Coronary artery (tissue), 2 donors: Measurements from ENCODE around the gene TMEM238.

Source experiments
- DNase-seq: peaks from one replicate; pipeline ENCODE4 v3.0.0-alpha.2; 2017; ENCODE audit warnings: low spot score
- H3K27ac ChIP-seq, 2 donors: fragments of 200-600 bp; sonication (generic); one replicate each; pipeline ENCODE4 v1.5.1; 2016 to 2019
- H3K4me3 ChIP-seq: fragments of 200-600 bp; sonication (generic); 2 replicates; pipeline ENCODE4 v1.5.1; 2016; ENCODE audit warnings: mild to moderate bottlenecking, moderate library complexity
- TF ChIP-seq, protein P1 (sequence below): fragments of 200-600 bp; sonication (generic); IDR thresholded peaks from one replicate; pipeline ENCODE4 v1.5.1; 2019; ENCODE audit warnings: antibody characterized with exemption

The TMEM238 gene

DNA sequence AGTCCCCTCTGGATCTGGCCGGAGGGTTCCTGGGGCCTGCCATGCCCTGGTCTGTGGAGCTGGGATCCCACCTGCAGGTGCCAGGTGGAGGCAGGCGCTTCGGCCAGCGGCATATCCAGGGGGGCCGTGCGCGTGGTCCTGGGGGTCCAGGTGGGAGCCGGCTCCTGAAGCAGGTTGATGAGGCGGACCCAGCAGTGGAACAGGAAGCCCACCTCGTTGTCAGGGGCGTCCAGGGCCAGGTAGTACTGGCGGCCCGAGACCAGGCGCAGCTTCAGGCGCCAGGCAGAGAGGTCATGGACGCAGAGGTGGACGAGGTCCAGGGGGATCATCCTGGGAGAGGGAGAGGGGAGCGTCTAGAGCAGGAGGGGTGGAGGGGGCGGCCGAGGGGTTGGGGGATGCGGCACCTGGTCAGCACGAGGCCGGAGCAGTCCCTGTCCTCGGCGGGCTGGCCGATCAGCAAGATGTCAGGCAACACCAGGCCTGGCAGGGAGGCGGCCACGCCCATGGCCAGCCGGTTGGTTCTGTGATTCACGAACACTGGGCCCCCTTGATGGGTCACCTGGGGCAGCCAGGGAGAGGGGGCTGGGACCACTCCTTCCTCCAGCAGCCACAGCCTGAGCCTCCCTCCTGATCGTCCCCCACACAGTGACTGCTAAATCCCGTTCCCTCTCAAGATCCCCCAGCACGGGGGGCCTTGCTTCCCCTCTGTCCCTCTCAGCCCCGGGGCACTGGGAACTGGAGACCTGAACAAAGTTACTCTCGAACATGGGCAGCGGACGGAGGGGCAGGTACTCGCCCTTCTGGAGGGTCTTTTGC is 21.7 kb downstream of the TMEM238 start:
- H3K4me3 ChIP-seq, result no peak overlapping the region

DNA sequence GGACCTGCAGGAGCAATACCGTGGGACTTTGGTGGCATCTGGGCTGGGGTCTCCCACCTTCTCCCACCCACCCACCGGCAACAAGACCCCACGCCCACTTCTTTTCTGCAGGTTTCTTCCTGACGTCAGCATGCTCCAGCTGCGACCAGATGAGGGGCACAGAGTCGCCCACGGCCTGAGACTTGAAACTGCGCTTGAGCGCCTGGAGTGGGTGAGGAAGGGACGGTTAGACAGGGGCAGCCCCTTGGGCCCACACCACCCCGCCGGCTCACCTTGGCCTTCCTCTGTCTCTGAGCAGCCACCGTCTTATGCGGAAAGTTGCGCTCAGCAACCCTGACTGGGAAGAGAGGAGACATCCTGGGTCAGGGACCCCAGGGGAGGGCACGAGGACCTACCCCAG is 23.2 kb downstream of the TMEM238 start:
- Histone ChIP-seq H3K27ac (no peak overlapping the region), H3K4me3 (no peak overlapping the region)
- TF ChIP-seq, protein P1, sequence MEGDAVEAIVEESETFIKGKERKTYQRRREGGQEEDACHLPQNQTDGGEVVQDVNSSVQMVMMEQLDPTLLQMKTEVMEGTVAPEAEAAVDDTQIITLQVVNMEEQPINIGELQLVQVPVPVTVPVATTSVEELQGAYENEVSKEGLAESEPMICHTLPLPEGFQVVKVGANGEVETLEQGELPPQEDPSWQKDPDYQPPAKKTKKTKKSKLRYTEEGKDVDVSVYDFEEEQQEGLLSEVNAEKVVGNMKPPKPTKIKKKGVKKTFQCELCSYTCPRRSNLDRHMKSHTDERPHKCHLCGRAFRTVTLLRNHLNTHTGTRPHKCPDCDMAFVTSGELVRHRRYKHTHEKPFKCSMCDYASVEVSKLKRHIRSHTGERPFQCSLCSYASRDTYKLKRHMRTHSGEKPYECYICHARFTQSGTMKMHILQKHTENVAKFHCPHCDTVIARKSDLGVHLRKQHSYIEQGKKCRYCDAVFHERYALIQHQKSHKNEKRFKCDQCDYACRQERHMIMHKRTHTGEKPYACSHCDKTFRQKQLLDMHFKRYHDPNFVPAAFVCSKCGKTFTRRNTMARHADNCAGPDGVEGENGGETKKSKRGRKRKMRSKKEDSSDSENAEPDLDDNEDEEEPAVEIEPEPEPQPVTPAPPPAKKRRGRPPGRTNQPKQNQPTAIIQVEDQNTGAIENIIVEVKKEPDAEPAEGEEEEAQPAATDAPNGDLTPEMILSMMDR, result no peak
- no peak for DNase-seq

More for the DNA sequence above, 21.7 kb downstream of the TMEM238 start:
- H3K27ac ChIP-seq, result no peak overlapping the region
- TF ChIP-seq, protein P1, result no peak
- no peak for DNase-seq

DNA sequence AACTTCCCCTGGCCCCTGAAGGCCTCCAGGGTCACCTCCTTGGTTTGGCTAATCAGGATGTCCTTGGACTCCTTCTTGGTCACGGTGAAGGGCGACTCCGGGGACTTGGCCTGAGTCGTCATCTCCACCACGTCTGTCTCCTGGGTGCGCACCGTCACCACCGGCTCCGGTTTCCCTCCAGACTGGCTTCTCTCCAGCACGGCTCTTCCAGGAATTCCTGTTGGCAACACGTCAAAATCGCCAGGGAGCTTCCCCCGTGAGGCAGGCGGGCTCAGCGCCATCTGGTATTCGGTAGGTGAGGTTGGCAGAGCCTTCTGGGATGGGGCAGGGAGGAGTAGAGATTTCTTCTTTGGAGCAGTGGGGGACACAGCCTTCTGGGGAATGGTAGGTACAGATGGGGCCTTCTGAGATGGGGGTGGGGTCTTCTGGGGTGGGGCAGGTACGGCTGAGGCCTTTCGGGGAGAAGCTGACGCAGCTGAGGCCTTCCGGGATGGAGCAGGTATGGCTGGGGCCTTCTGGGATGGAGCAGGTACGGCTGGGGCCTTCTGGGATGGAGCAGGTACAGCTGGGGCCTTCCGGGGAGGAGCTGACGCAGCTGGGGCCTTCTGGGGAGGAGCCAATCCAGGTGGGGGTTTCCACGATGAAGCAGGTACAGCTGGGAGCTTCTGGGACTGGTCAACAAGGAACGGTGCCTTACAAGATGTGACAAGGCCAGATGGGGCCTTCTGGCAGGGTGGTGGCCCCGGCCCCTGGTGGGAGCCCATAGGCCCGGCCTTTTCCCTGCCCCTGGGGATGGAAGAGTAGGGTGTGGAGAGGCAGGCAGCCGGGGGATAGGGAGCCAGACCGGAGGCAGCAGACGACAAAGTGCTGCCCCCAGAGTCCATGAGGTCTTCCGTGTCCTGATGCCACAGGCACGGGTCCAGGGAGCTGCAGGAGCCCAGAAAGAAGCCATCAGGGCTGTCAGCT is 24.9 kb downstream of the TMEM238 start:
- H3K27ac ChIP-seq, result no peak overlapping the region
- TF ChIP-seq, protein P1, result no peak
- DNase-seq, result no peak
- no peak overlapping the region for H3K4me3 ChIP-seq

DNA sequence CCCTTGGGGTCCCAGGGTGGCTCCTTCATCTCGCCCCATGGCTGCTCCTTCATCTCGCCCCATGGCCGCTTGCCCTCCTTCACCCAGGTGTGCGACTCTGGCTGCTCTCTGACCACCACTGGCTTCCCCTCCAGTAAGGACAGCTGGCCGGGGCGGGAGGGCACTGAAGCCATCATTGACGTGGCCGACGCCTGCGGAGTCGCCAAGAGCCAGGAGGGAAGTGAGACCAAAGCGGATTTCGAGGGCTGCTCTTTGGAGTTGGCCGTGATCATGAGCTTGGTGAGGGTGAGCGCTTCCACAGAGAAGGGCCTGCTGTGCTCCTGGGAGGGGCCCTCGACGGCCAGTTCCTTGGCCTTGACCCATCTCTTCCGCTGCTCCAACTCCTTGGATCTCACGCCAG is 25.6 kb downstream of the TMEM238 start:
- TF ChIP-seq, protein P1, result no peak
- Histone ChIP-seq H3K27ac (no peak overlapping the region), H3K4me3 (no peak overlapping the region)
- DNase-seq, result no peak

DNA sequence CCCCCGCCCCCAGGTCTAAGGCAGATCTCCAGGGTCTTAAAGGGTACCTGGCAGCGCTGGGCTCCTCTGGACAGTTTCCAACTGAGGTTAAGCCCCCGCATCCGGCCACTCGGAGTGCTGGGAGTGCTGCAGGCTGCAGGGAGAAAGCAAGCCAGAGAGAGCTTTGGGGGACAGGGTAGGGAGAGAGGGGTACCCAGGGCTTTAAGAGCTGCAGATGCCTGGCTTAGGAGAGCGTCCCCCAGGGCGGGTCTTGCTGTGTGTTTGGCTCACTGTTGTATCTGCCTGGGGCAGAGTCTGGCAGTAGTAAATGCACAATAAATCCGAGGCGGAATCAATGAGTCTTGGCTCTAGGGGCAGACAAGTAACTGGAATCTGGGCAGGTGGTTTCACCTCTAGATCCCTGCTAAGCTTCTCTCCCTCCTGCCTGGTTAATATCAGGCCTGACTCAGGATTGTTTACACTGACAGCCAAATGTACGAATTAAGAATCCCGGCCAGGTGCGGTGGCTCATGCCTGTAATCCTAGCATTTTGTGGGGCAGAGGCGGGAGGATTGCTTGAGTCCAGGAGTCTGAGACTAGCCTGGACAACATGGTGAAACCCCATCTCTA is 28.8 kb downstream of the TMEM238 start:
- TF ChIP-seq, protein P1, result no peak
- no peak overlapping the region for H3K4me3 ChIP-seq
- no peak for DNase-seq
- H3K27ac ChIP-seq, result no peak overlapping the region

DNA sequence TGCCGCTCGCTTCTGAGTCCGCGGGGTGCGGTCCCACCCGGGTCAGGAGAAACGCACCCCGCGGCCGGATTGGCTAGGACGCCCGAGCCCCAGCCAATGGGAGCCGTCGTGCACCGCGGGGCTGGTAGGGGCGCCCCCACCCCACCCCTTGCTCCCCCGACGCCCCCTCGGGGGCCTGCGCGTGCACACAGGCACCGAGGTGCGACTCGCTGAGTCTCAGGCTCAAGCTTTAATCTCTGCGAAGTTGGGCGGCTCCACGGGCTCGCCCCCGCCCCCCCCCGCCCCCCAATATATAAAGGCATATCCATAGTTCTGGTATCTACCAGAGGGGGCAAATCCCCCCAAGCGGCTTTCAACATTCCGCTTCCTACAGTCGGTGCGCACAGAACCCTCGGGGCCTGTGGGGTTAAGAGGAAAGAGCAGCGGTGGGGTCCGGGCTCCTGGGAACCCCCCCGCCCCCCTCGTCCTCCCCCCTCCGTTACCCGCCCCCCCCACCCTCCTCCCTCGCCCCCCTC is 29.3 kb downstream of the TMEM238 start, which contains the start of gene COX6B2:
COX6B2 (minus strand) TSS at position 22 of the 515 bp plus-strand sequence. CDS start 198 bp downstream, outside the sequence.
- H3K27ac ChIP-seq, result no peak within 1 kb of the TSS
- H3K4me3 ChIP-seq, result peak within 1 kb of the TSS; percentile 70
- no peak for DNase-seq
- TF ChIP-seq, protein P1, result no peak
